Activated CD8-positive, alpha-beta memory T cell treated with anti-CD3 and anti-CD28 coated beads for 48 hours (primary cell): ENCODE data around the gene ZNF280C.

Experiments
- DNase-seq, 3 experiments: peaks; one replicate each; pipeline ENCODE4 v3.0.0-alpha.2; 2020; ENCODE audit warnings: low read depth in 2 of 3, low spot score in 2 of 3

The ZNF280C gene

GRCh38 chrX:130179579-130180215 lies 89.0 kb downstream of the ZNF280C start:
- no peak for DNase-seq

GRCh38 chrX:130179170-130179569 lies 89.5 kb downstream of the ZNF280C start:
- DNase-seq, result no peak

GRCh38 chrX:130176942-130177341 lies 91.8 kb downstream of the ZNF280C start:
- no peak for DNase-seq

GRCh38 chrX:130176354-130176776 lies 92.3 kb downstream of the ZNF280C start:
- no peak for DNase-seq

- no peak for DNase-seq
These were observed 93.8 kb downstream of the ZNF280C start for GRCh38 chrX:130174937-130175336.

- no peak for DNase-seq
These were observed 94.5 kb downstream of the ZNF280C start for GRCh38 chrX:130174045-130174704.

GRCh38 chrX:130173190-130173895 lies 95.4 kb downstream of the ZNF280C start:
- peak in 1 of 3 experiments; percentile 14 for DNase-seq

- DNase-seq, result no peak
These were observed 96.4 kb downstream of the ZNF280C start for GRCh38 chrX:130172127-130172845.

GRCh38 chrX:130171446-130172126 lies 97.1 kb downstream of the ZNF280C start, which contains the start of gene RAB33A:
Gene RAB33A (plus strand): TSS chrX:130171962. CDS start chrX:130172063, 101 bp downstream.
- no peak for DNase-seq

GRCh38 chrX:130170752-130171445 lies 97.8 kb downstream of the ZNF280C start:
- no peak for DNase-seq

GRCh38 chrX:130167040-130167439 lies 101.7 kb downstream of the ZNF280C start:
- DNase-seq, result no peak

GRCh38 chrX:130166503-130166777 lies 102.3 kb downstream of the ZNF280C start:
- no peak for DNase-seq

GRCh38 chrX:130165703-130166502 lies 102.8 kb downstream of the ZNF280C start, which contains the start of gene AIFM1:
Gene AIFM1 (minus strand): TSS chrX:130165841. CDS start chrX:130165656, 185 bp downstream.
- DNase-seq, result peak; percentile 49 to 77 (median 67)

GRCh38 chrX:130165181-130165702 lies 103.5 kb downstream of the ZNF280C start:
- DNase-seq, result no peak

- no peak for DNase-seq
These were observed 105.3 kb downstream of the ZNF280C start for GRCh38 chrX:130163398-130163797.

GRCh38 chrX:130162094-130162735 lies 106.5 kb downstream of the ZNF280C start:
- DNase-seq, result no peak

GRCh38 chrX:130159776-130160175 lies 108.9 kb downstream of the ZNF280C start:
- DNase-seq, result no peak

- DNase-seq, result no peak
These were observed 110.4 kb downstream of the ZNF280C start for GRCh38 chrX:130158311-130158710.

GRCh38 chrX:130155564-130155963 lies 113.1 kb downstream of the ZNF280C start:
- no peak for DNase-seq
